SK-N-SH treated with all-trans-retinoic acid at 6 μM for 48 hours (cell line): Measurements from ENCODE around the gene EIF4EBP3.

Experiments used
- ATAC-seq: fragments of 200-7000 bp; cut with Tn5 transposase; 3 replicates; pipeline ENCODE4 v1.9.1; 2020; ENCODE audit warnings: mild to moderate bottlenecking, moderate library complexity
- ARNTL ChIP-seq: fragments of 450-650 bp; formaldehyde crosslinking; IDR thresholded peaks from 2 replicates; pipeline ENCODE4 v1.5.0; 2020; ENCODE audit warnings: low read depth, mild to moderate bottlenecking, moderate library complexity, borderline replicate concordance
- BACH2 ChIP-seq: fragments of 250-450 bp; sonication (Bioruptor Pico); IDR thresholded peaks from 2 replicates; pipeline ENCODE4 v1.9.0; 2021; ENCODE audit warnings: mild to moderate bottlenecking, borderline replicate concordance
- CREB5 ChIP-seq: fragments of 250-450 bp; sonication (Bioruptor Pico); IDR thresholded peaks from 2 replicates; pipeline ENCODE4 v1.5.1; 2020; ENCODE audit warnings: low read depth, mild to moderate bottlenecking, moderate library complexity
- CSDC2 ChIP-seq: fragments of 250-450 bp; sonication (Bioruptor Pico); IDR thresholded peaks from 2 replicates; pipeline ENCODE4 v1.5.0; 2020; ENCODE audit warnings: mild to moderate bottlenecking, moderate library complexity
- CSRNP3 ChIP-seq: fragments of 250-450 bp; sonication (Bioruptor Pico); IDR thresholded peaks from 2 replicates; pipeline ENCODE4 v1.5.1; 2021; ENCODE audit warnings: mild to moderate bottlenecking, moderate library complexity
- ESRRG ChIP-seq: fragments of 250-450 bp; sonication (Bioruptor Pico); IDR thresholded peaks from 2 replicates; pipeline ENCODE4 v1.6.1; 2021; ENCODE audit warnings: mild to moderate bottlenecking
- GLIS3 ChIP-seq: fragments of 250-450 bp; sonication (Bioruptor Pico); IDR thresholded peaks from 2 replicates; pipeline ENCODE4 v1.5.0; 2020; ENCODE audit warnings: mild to moderate bottlenecking, moderate library complexity
- ISL1 ChIP-seq: fragments of 250-450 bp; sonication (Bioruptor Pico); IDR thresholded peaks from 2 replicates; pipeline ENCODE4 v2.1.2; 2022; ENCODE audit warnings: mild to moderate bottlenecking, moderate library complexity
- OSR1 ChIP-seq: fragments of 250-450 bp; sonication (Bioruptor Pico); IDR thresholded peaks from 2 replicates; pipeline ENCODE4 v1.8.0; 2022; ENCODE audit warnings: moderate library complexity, mild to moderate bottlenecking, inconsistent platforms
- PPARA ChIP-seq: fragments of 250-450 bp; sonication (Bioruptor Pico); IDR thresholded peaks from 2 replicates; pipeline ENCODE4 v1.5.0; 2020; ENCODE audit warnings: mild to moderate bottlenecking, borderline replicate concordance
- RARB ChIP-seq: fragments of 250-450 bp; sonication (Bioruptor Pico); IDR thresholded peaks from 2 replicates; pipeline ENCODE4 v1.8.0; 2021; ENCODE audit warnings: mild to moderate bottlenecking, moderate library complexity
- SNAI2 ChIP-seq: fragments of 250-450 bp; sonication (Bioruptor Pico); IDR thresholded peaks from 2 replicates; pipeline ENCODE4 v1.5.0; 2020; ENCODE audit warnings: mild to moderate bottlenecking, moderate library complexity
- TCF4 ChIP-seq: fragments of 250-450 bp; sonication (Bioruptor Pico); IDR thresholded peaks from 2 replicates; pipeline ENCODE4 v1.8.0; 2021; ENCODE audit warnings: mild to moderate bottlenecking, moderate library complexity, borderline replicate concordance
- TOX ChIP-seq: fragments of 250-450 bp; sonication (Bioruptor Pico); IDR thresholded peaks from 2 replicates; pipeline ENCODE4 v1.8.0; 2021; ENCODE audit warnings: mild to moderate bottlenecking, moderate library complexity, borderline replicate concordance
- TSHZ2 ChIP-seq: fragments of 250-450 bp; sonication (Bioruptor Pico); IDR thresholded peaks from 2 replicates; pipeline ENCODE4 v1.5.0; 2020; ENCODE audit warnings: mild to moderate bottlenecking, moderate library complexity
- ZC3H10 ChIP-seq: fragments of 250-450 bp; sonication (Bioruptor Pico); IDR thresholded peaks from 2 replicates; pipeline ENCODE4 v1.5.1; 2021; ENCODE audit warnings: mild to moderate bottlenecking, moderate library complexity
- ZFP3 ChIP-seq: fragments of 250-450 bp; sonication (Bioruptor Pico); IDR thresholded peaks from 2 replicates; pipeline ENCODE4 v1.5.0; 2020; ENCODE audit warnings: mild to moderate bottlenecking, moderate library complexity
- ZFP30 ChIP-seq: fragments of 450-650 bp; formaldehyde crosslinking; IDR thresholded peaks from 2 replicates; pipeline ENCODE4 v1.5.0; 2022; ENCODE audit warnings: mild to moderate bottlenecking, moderate library complexity
- ZNF565 ChIP-seq: fragments of 450-650 bp; formaldehyde crosslinking; conservative IDR thresholded peaks from 2 replicates; pipeline ENCODE4 v1.5.0; 2020; ENCODE audit warnings: low read depth, mild to moderate bottlenecking, moderate library complexity
- ZNF70 ChIP-seq: fragments of 450-650 bp; formaldehyde crosslinking; IDR thresholded peaks from 2 replicates; pipeline ENCODE4 v1.5.0; 2020; ENCODE audit warnings: mild to moderate bottlenecking, moderate library complexity
- ZNF8 ChIP-seq: fragments of 450-650 bp; formaldehyde crosslinking; IDR thresholded peaks from 2 replicates; pipeline ENCODE4 v1.5.0; 2020; ENCODE audit warnings: mild to moderate bottlenecking, moderate library complexity
- TF ChIP-seq, protein P1 (sequence below): fragments of 250-450 bp; sonication (Bioruptor Pico); IDR thresholded peaks from 2 replicates; pipeline ENCODE4 v1.8.0; 2020; ENCODE audit warnings: mild to moderate bottlenecking, moderate library complexity, borderline replicate concordance
- TF ChIP-seq, protein P2 (sequence below): fragments of 250-450 bp; sonication (Bioruptor Pico); IDR thresholded peaks from 2 replicates; pipeline ENCODE4 v1.8.0; 2021; ENCODE audit warnings: low read depth, mild to moderate bottlenecking, moderate library complexity, borderline replicate concordance

Gene EIF4EBP3

DNA sequence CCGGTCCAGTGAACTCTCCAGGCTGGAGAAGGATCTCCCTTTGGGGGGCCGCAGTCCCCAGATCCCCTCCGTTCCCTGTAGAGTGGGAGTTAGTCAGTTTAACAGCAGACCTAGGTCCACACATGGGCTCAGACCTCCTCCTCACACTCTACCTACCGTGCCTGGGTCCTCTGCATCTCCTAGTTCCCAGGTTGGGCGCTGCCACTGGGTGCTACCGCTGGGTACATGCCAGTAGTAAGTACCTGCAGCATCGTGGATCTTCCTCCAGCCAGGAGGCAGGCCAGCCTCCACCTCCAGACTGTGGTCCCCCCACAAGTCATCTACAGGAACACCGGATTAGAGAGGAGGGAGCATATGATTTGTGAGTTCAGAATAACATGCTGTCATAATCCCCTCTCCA, 16.1 kb downstream of the EIF4EBP3 start:
- TF ChIP-seq GLIS3 (CRISPR knock-in tag), result no peak
- TF ChIP-seq ZFP3 (CRISPR knock-in tag), result no peak
- no peak for TF ChIP-seq TOX (CRISPR knock-in tag)
- TF ChIP-seq ESRRG (CRISPR knock-in tag), result no peak
- ATAC-seq, result no peak

GRCh38 chr5:140564196-140565023, 16.9 kb downstream of the EIF4EBP3 start, which contains the start of the genes APBB3 and SLC35A4:
Gene APBB3 (minus strand): TSS chr5:140564598. CDS start chr5:140564245, 353 bp downstream.
Gene SLC35A4 (plus strand): TSS chr5:140564828. CDS start chr5:140567170, 2,342 bp downstream.
- ATAC-seq, result peak; percentile 94

More at GRCh38 chr5:140564196-140565023, 16.9 kb downstream of the EIF4EBP3 start, which contains the start of the genes APBB3 and SLC35A4:
- no peak for TF ChIP-seq RARB (CRISPR knock-in tag)
- no peak for TF ChIP-seq ESRRG (CRISPR knock-in tag)
- no peak for TF ChIP-seq ZNF70 (CRISPR knock-in tag)
- peak; percentile 83; the same call in 1 of the 2 replicates for TF ChIP-seq SNAI2 (CRISPR knock-in tag)
- TF ChIP-seq TOX (CRISPR knock-in tag), result no peak
- TF ChIP-seq CREB5, result peak; percentile 27; the same call in 1 of the 2 replicates
- no peak for TF ChIP-seq ISL1 (CRISPR knock-in tag)
- no peak for TF ChIP-seq PPARA (CRISPR knock-in tag)
- TF ChIP-seq ZNF565 (CRISPR knock-in tag), result no peak
- TF ChIP-seq GLIS3 (CRISPR knock-in tag), result no peak
- TF ChIP-seq, protein P1, sequence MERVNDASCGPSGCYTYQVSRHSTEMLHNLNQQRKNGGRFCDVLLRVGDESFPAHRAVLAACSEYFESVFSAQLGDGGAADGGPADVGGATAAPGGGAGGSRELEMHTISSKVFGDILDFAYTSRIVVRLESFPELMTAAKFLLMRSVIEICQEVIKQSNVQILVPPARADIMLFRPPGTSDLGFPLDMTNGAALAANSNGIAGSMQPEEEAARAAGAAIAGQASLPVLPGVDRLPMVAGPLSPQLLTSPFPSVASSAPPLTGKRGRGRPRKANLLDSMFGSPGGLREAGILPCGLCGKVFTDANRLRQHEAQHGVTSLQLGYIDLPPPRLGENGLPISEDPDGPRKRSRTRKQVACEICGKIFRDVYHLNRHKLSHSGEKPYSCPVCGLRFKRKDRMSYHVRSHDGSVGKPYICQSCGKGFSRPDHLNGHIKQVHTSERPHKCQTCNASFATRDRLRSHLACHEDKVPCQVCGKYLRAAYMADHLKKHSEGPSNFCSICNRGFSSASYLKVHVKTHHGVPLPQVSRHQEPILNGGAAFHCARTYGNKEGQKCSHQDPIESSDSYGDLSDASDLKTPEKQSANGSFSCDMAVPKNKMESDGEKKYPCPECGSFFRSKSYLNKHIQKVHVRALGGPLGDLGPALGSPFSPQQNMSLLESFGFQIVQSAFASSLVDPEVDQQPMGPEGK (CRISPR knock-in tag), result no peak
- TF ChIP-seq ZNF8 (CRISPR knock-in tag), result no peak
- TF ChIP-seq ZFP3 (CRISPR knock-in tag), result peak; percentile 83
- TF ChIP-seq ZC3H10 (CRISPR knock-in tag), result no peak
- no peak for TF ChIP-seq ARNTL (CRISPR knock-in tag)
- no peak for TF ChIP-seq ZFP30 (CRISPR knock-in tag)
- TF ChIP-seq TSHZ2 (CRISPR knock-in tag), result peak; percentile 97
- TF ChIP-seq CSRNP3 (CRISPR knock-in tag), result no peak
- no peak for TF ChIP-seq BACH2
- TF ChIP-seq, protein P2, sequence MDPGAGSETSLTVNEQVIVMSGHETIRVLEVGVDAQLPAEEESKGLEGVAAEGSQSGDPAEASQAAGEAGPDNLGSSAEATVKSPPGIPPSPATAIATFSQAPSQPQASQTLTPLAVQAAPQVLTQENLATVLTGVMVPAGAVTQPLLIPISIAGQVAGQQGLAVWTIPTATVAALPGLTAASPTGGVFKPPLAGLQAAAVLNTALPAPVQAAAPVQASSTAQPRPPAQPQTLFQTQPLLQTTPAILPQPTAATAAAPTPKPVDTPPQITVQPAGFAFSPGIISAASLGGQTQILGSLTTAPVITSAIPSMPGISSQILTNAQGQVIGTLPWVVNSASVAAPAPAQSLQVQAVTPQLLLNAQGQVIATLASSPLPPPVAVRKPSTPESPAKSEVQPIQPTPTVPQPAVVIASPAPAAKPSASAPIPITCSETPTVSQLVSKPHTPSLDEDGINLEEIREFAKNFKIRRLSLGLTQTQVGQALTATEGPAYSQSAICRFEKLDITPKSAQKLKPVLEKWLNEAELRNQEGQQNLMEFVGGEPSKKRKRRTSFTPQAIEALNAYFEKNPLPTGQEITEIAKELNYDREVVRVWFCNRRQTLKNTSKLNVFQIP (CRISPR knock-in tag), result no peak
- peak; percentile 51; the same call in 1 of the 2 replicates for TF ChIP-seq TCF4 (CRISPR knock-in tag)
- peak; percentile 25; the same call in 1 of the 2 replicates for TF ChIP-seq OSR1 (CRISPR knock-in tag)
- TF ChIP-seq CSDC2 (CRISPR knock-in tag), result peak; percentile 16; the same call in 1 of the 2 replicates
